HEK293 (cell line): Measurements from ENCODE around the gene ARHGDIB.

ENCODE experiments used
- CTCF ChIA-PET: fragments of 350-600 bp; formaldehyde crosslinking; extraction: SDS; loops from one replicate; lab custom pipeline; 2021; ENCODE audit warnings: antibody characterized with exemption; lab: Yijun Ruan, JAX
- POLR2A ChIA-PET: fragments of 300-600 bp; formaldehyde crosslinking; extraction: SDS; loops from one replicate; lab custom pipeline; 2020; ENCODE audit warnings: antibody characterized with exemption, inconsistent platforms; lab: Yijun Ruan, JAX
- H3K27ac ChIP-seq: fragments of 200-500 bp; sonication (Bioruptor generic); 2 replicates; pipeline ENCODE4 v1.5.1; 2014; ENCODE audit warnings: low read depth, low read length, control low read depth, inconsistent platforms; ENCODE audit errors: extremely low read depth
- H3K36me3 ChIP-seq, 2 experiments: fragments of 200-500 bp in 1 of 2; sonication (Bioruptor generic) in 1 of 2; 1 replicate in 1 of 2; 2 replicates in 1 of 2; pipeline ENCODE4 v1.5.1; 2014 to 2017; ENCODE audit warnings: inconsistent platforms in 2 of 2, low read length in 2 of 2; ENCODE audit not compliant: control insufficient read depth in 2 of 2, insufficient read depth in 1 of 2
- H3K4me1 ChIP-seq: fragments of 200-500 bp; sonication (Bioruptor generic); 2 replicates; pipeline ENCODE4 v1.5.1; 2014; ENCODE audit warnings: mild to moderate bottlenecking, low read length, inconsistent platforms; ENCODE audit not compliant: control insufficient read depth, insufficient read depth
- H3K4me3 ChIP-seq: 2 replicates; pipeline ENCODE4 v1.5.1; 2011; ENCODE audit warnings: low read depth, mild to moderate bottlenecking, control low read depth, low read length, moderate library complexity
- H3K9me3 ChIP-seq: fragments of 200-500 bp; sonication (Bioruptor generic); 2 replicates; pipeline ENCODE4 v1.5.1; 2014; ENCODE audit warnings: low read depth, low read length, inconsistent platforms; ENCODE audit not compliant: control insufficient read depth, insufficient read depth
- ELK4 ChIP-seq: IDR thresholded peaks from 2 replicates; pipeline ENCODE4 v1.6.1; 2011; ENCODE audit warnings: mild to moderate bottlenecking, low read depth, low read length, borderline replicate concordance
- HIC1 ChIP-seq: fragments of 450-650 bp; formaldehyde crosslinking; IDR thresholded peaks from 2 replicates; pipeline ENCODE4 v1.5.1; 2016; ENCODE audit warnings: missing biosample characterization, missing genetic modification characterization
- HOXA7 ChIP-seq: sonication (generic); formaldehyde crosslinking; IDR thresholded peaks from 2 replicates; pipeline ENCODE4 v1.8.1; 2022; ENCODE audit warnings: missing genetic modification reagents, borderline replicate concordance
- KLF16 ChIP-seq: fragments of 450-650 bp; formaldehyde crosslinking; IDR thresholded peaks from 2 replicates; pipeline ENCODE4 v1.5.1; 2017; ENCODE audit warnings: missing biosample characterization, missing genetic modification characterization
- KLF7 ChIP-seq: fragments of 450-650 bp; formaldehyde crosslinking; IDR thresholded peaks from 2 replicates; pipeline ENCODE4 v1.5.1; 2016; ENCODE audit warnings: missing biosample characterization, missing genetic modification characterization, borderline replicate concordance
- PRDM1 ChIP-seq: fragments of 450-650 bp; formaldehyde crosslinking; IDR thresholded peaks from 2 replicates; pipeline ENCODE4; 2016; ENCODE audit warnings: missing biosample characterization, missing genetic modification characterization
- SCRT2 ChIP-seq: fragments of 450-650 bp; formaldehyde crosslinking; IDR thresholded peaks from 2 replicates; pipeline ENCODE4 v1.5.1; 2016; ENCODE audit warnings: missing biosample characterization, missing genetic modification characterization
- SP7 ChIP-seq: fragments of 450-650 bp; formaldehyde crosslinking; IDR thresholded peaks from 2 replicates; pipeline ENCODE4 v1.5.1; 2016; ENCODE audit warnings: missing biosample characterization, missing genetic modification characterization
- ZFHX2 ChIP-seq: fragments of 450-650 bp; formaldehyde crosslinking; conservative IDR thresholded peaks from 2 replicates; pipeline ENCODE4 v1.5.1; 2016; ENCODE audit warnings: missing biosample characterization, missing genetic modification characterization
- ZFP3 ChIP-seq: fragments of 450-650 bp; formaldehyde crosslinking; IDR thresholded peaks from 2 replicates; pipeline ENCODE4 v1.5.1; 2016; ENCODE audit warnings: low read depth, missing biosample characterization, missing genetic modification characterization
- ZFP69B ChIP-seq: fragments of 450-650 bp; formaldehyde crosslinking; IDR thresholded peaks from 2 replicates; pipeline ENCODE4 v1.5.1; 2016; ENCODE audit warnings: missing biosample characterization, missing genetic modification characterization
- ZNF184 ChIP-seq: fragments of 450-650 bp; IDR thresholded peaks from 2 replicates; pipeline ENCODE4 v1.5.1; 2018; ENCODE audit warnings: missing biosample characterization, mild to moderate bottlenecking, missing genetic modification characterization
- ZNF223 ChIP-seq: fragments of 450-650 bp; formaldehyde crosslinking; IDR thresholded peaks from 2 replicates; pipeline ENCODE4 v1.5.1; 2016; ENCODE audit warnings: missing biosample characterization, missing genetic modification characterization
- ZNF239 ChIP-seq: fragments of 450-650 bp; formaldehyde crosslinking; IDR thresholded peaks from 2 replicates; pipeline ENCODE4 v1.5.1; 2016; ENCODE audit warnings: missing biosample characterization, missing genetic modification characterization
- ZNF24 ChIP-seq: fragments of 450-650 bp; formaldehyde crosslinking; IDR thresholded peaks from 2 replicates; pipeline ENCODE4 v1.5.1; 2016; ENCODE audit warnings: missing biosample characterization, missing genetic modification characterization
- ZNF366 ChIP-seq: fragments of 450-650 bp; formaldehyde crosslinking; conservative IDR thresholded peaks from 2 replicates; pipeline ENCODE4 v1.5.1; 2016; ENCODE audit warnings: missing biosample characterization, missing genetic modification characterization
- ZNF398 ChIP-seq: fragments of 450-650 bp; formaldehyde crosslinking; IDR thresholded peaks from 2 replicates; pipeline ENCODE4 v1.5.1; 2017; ENCODE audit warnings: missing biosample characterization, missing genetic modification characterization
- ZNF423 ChIP-seq: fragments of 450-650 bp; formaldehyde crosslinking; IDR thresholded peaks from 2 replicates; pipeline ENCODE4 v1.5.1; 2016; ENCODE audit warnings: missing biosample characterization, missing genetic modification characterization
- ZNF518A ChIP-seq: fragments of 450-650 bp; formaldehyde crosslinking; conservative IDR thresholded peaks from 2 replicates; pipeline ENCODE4 v1.5.1; 2016; ENCODE audit warnings: low read depth, missing biosample characterization, missing genetic modification characterization
- ZNF701 ChIP-seq: fragments of 450-650 bp; formaldehyde crosslinking; IDR thresholded peaks from 2 replicates; pipeline ENCODE4 v1.5.1; 2016; ENCODE audit warnings: missing biosample characterization, missing genetic modification characterization
- ZSCAN30 ChIP-seq: fragments of 450-650 bp; IDR thresholded peaks from 2 replicates; pipeline ENCODE4 v1.5.1; 2018; ENCODE audit warnings: missing biosample characterization, mild to moderate bottlenecking, missing genetic modification characterization, moderate library complexity
- ZSCAN4 ChIP-seq: fragments of 450-650 bp; formaldehyde crosslinking; IDR thresholded peaks from 2 replicates; pipeline ENCODE4 v1.5.1; 2017; ENCODE audit warnings: missing biosample characterization, missing genetic modification characterization

ARHGDIB gene

GRCh38 chr12:14920475-14921126, 40.8 kb downstream of the ARHGDIB start (continued):
- TF ChIP-seq ZNF518A (tag by site-specific recombination) (no peak), ZSCAN4 (no peak), HIC1 (no peak), ZFP69B (tag by site-specific recombination) (no peak), ELK4 (no peak), ZNF24 (tag by site-specific recombination) (no peak), ZSCAN30 (tag by site-specific recombination) (no peak), KLF7 (tag by site-specific recombination) (no peak), KLF16 (tag by site-specific recombination) (no peak), SCRT2 (tag by site-specific recombination) (no peak), SP7 (no peak), ZNF701 (tag by site-specific recombination) (no peak), ZFP3 (no peak)
- TF ChIP-seq, all 188 proteins: peak for 0

- H3K4me3 ChIP-seq: no peak overlapping the region
- POLR2A ChIA-PET: no interaction called here
- H3K27ac ChIP-seq: no peak overlapping the region
- H3K36me3 ChIP-seq: no peaks in the 10 kb centered on the region
- CTCF ChIA-PET: no interaction called here
- H3K4me1 ChIP-seq: no peaks in the 10 kb centered on the region; the same call in 1 of the 2 replicates
- H3K9me3 ChIP-seq: no peaks in the 10 kb centered on the region
- no peak for TF ChIP-seq ZNF223
- no peak for TF ChIP-seq ZNF239 (tag by site-specific recombination)
- TF ChIP-seq SCRT2 (tag by site-specific recombination): no peak
- no peak for TF ChIP-seq PRDM1
- no peak for TF ChIP-seq ZNF398
- no peak for TF ChIP-seq ZNF366 (tag by site-specific recombination)
- no peak for TF ChIP-seq ZFHX2 (tag by site-specific recombination)
- no peak for TF ChIP-seq ZNF423
- TF ChIP-seq ZFP3: no peak
- no peak for TF ChIP-seq HOXA7
- no peak for TF ChIP-seq ZNF184 (tag by site-specific recombination)
These were observed 41.9 kb downstream of the ARHGDIB start for GRCh38 chr12:14919455-14919854.
